GM12875 (cell line): ENCODE measurements around the gene C10orf120.

ENCODE experiments used
- H3K4me3 ChIP-seq: one replicate; pipeline ENCODE4 v1.5.1; 2011; ENCODE audit warnings: low read depth, low read length, control low read depth
- CTCF ChIP-seq: IDR thresholded peaks from 2 replicates; pipeline ENCODE4 v1.5.1; 2011; ENCODE audit warnings: low read depth, mild to moderate bottlenecking, control low read depth, inconsistent platforms, low read length, moderate library complexity, borderline replicate concordance; ENCODE audit not compliant: insufficient read depth

C10orf120 gene

DNA sequence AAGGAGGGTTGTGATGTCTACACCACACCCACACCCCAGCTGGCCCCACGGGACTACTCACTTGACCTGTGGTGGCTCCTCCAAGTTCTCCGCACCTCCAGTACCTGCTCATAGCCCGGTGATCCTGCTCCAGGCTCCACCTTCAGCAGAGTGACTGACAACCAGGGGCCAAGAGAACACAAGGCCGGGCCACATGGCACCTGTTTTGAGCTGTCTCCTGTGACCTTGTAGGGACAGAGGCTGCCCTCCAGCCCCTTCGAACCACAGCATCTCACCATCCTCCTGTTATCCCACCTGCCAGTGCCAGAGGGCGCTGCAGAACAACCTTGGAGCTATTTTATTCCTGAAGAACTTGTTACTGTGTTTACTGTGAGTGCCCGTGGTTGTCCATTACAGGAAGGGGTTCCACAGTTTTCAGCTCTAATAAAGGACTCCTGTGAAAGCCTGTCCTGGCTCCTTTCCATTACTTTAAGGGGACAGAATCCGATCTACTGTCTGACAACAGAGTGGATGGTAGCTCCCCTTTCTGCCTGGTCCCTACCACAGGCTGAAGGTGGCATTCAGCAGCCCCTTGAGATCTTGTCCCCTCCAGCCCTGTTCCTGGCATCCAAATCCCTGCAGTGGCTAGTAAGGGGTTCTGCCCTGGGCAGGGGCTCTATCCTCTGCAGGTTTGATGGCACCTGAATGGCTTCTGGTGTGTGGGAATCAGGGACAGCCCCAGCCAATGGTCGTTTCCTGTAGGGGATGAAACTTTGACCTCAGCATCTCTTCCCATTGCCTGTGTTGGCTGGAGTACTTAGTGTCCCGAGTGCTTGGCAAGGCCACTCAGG lies 50.8 kb downstream of the C10orf120 start:
- H3K4me3 ChIP-seq = no peak overlapping the region
- peak; percentile 72; the same call in 1 of the 2 replicates for TF ChIP-seq CTCF
